Neural progenitor cell (in vitro differentiated cells): ENCODE results near the gene SCIN.

Source experiments
- EZH2 ChIP-seq: fragments of 200-600 bp; sonication (generic); IDR thresholded peaks from 2 replicates; pipeline ENCODE4 v1.6.1; 2017; ENCODE audit warnings: antibody characterized with exemption, mild to moderate bottlenecking, moderate library complexity
- EZH2phosphoT487 ChIP-seq: fragments of 200-600 bp; sonication (generic); IDR thresholded peaks from 2 replicates; pipeline ENCODE4 v1.6.1; 2017; ENCODE audit warnings: antibody characterized with exemption
- TF ChIP-seq, protein P1 (sequence below): fragments of 200-600 bp; sonication (generic); IDR thresholded peaks from 2 replicates; pipeline ENCODE4 v1.5.1; 2017; ENCODE audit warnings: antibody characterized with exemption, mild to moderate bottlenecking

DNA sequence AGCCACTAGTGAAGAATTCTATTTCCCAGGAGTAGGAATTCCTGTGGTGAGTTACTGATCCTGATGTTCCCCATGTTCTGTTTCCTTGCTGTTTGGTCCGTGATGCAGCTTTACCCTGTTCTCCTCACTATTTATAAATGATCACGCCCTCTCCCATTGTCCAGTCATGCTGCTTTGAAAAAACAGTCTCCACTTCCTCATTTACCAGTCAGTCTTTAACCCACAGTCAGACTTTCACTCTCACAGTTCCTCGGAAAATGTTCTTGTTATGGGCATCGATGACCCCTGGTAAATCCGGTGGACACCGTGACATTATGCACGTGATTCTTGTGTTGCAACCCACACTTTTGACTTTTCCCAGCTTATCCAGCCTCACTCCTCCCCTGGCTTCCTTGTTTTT lies 14.4 kb downstream of the SCIN start:
- TF ChIP-seq, protein P1, sequence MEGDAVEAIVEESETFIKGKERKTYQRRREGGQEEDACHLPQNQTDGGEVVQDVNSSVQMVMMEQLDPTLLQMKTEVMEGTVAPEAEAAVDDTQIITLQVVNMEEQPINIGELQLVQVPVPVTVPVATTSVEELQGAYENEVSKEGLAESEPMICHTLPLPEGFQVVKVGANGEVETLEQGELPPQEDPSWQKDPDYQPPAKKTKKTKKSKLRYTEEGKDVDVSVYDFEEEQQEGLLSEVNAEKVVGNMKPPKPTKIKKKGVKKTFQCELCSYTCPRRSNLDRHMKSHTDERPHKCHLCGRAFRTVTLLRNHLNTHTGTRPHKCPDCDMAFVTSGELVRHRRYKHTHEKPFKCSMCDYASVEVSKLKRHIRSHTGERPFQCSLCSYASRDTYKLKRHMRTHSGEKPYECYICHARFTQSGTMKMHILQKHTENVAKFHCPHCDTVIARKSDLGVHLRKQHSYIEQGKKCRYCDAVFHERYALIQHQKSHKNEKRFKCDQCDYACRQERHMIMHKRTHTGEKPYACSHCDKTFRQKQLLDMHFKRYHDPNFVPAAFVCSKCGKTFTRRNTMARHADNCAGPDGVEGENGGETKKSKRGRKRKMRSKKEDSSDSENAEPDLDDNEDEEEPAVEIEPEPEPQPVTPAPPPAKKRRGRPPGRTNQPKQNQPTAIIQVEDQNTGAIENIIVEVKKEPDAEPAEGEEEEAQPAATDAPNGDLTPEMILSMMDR = no peak
- TF ChIP-seq EZH2 (no peak), EZH2phosphoT487 (no peak)
